GM18909 (cell line): ENCODE data around the gene QPCTL.

Source experiments
- ATAC-seq: cut with Tn5 transposase; IDR thresholded peaks from one replicate; pipeline ENCODE4 v1.9.1; 2021; ENCODE audit warnings: mild to moderate bottlenecking; ENCODE audit not compliant: unreplicated experiment, poor library complexity

Gene QPCTL

DNA sequence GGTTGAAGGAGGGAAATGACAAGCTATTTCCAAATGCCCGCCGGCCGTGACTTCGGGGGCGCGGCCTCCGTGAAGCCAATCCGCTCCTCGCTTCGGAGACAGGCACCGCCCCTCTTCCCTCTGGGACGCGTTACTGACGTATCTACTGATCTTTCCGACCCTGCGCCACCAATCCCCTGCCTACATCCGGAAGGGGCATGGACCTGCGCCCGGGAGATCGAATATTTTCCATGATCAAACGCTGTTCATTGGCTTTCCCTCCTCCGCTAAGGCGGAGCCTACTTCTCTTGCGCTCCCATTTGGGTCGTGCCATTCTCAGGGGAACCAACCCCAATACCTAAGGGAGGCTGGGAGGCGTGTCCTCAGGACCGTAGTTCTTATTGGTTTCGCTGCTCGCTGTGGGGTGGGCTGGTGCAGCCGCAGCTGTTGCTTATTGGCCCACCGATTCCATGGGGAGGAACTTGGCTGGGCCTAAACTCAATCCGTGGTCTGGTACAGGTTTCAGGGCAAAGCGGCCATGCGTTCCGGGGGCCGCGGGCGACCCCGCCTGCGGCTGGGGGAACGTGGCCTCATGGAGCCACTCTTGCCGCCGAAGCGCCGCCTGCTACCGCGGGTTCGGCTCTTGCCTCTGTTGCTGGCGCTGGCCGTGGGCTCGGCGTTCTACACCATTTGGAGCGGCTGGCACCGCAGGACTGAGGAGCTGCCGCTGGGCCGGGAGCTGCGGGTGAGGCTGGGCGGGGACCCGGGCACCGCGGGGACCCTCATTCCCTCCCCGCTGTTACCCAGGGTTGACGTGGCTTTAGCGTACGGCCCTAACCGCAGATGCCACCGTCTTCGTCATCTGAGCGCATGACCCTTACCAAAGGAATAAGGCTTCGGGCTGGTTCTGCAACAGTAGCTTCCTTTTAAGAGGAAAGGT lies at the start of gene QPCTL:
QPCTL (plus strand) TSS at position 480 of the 919 bp plus-strand sequence; CDS start at position 518, 38 bp downstream.
- ATAC-seq, result peak; percentile 87

DNA sequence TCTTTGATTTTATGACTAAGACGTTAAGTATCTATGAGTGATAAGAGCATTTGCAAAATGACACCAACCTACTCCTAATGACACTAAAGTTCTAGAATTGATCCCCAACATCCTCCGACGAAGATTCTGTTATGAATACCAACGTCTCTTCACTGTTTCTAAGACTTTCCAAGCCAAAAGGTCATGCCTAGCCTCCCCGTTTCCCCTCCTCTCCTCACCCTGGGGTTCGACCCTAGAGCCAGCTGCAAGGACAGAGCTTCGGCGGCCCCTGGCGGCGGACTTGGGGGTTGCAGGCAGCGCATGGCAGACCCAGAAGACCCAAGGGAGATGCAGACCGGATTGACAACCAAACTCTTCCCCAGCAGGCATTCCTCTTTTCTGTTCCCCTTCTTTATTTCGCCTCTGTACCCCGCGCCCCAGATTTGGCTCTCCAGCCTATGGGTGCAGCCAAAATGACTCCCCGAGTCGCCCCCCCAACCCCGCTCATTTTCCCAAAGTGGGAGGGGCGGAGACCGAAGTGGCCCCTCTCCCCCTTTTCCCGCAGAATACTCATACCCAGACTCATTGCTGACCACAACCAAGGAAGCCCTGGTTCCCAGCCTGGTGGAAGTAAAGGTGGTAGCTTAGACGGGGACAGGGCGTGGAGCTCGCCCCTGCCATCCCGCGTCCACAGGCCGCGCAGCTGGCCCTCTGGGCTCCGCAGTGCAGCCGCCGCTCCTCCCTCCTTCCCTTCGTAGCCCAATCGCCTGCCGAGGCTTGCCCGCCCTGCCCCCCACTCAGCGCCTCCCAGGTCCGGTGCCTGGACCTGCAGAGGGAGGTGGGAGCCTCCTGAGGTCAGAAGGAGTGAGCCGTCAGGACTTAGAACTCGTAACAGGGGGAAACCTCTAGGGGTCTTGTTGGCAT lies 49.2 kb upstream of the QPCTL start:
- ATAC-seq, result no peak

DNA sequence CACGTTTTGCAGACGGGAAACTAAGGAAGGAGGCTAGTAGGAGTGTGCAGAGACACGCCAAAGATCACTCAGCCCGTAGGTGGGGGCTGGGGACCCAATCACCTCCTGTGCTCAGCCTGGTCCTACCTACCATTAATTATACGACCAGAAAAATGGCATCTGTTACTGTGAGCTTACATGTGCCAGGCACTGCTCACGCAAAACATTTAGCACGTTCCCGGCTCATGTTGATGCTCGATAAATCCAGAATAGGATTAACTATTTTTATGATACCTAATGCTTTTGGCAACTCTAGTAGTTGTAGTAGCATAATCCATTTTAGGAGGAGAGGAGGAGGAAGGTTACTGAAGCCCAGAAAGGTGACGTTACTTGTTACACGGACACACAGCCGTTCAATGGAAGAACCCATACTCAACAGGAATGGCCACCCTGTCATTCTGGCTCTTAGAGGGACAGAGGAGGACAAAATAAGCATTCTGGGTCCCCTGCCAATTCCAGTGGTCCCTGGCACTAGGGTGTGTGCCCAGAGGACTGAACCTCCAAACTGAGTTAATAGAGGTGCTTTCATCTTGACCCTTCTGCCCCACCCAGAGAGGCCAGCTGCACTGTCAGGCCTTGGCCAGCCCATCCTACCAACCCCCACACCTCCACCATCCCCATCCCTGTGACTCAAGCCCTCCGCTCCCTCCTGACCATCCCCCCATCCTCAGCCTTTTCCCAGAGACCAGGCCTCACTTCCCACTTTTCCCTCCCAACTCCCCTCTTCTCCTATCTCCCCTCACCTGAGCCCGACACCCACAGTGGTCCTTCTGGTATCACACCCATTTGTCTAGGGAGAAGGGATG lies 48.3 kb upstream of the QPCTL start:
- no peak for ATAC-seq

DNA sequence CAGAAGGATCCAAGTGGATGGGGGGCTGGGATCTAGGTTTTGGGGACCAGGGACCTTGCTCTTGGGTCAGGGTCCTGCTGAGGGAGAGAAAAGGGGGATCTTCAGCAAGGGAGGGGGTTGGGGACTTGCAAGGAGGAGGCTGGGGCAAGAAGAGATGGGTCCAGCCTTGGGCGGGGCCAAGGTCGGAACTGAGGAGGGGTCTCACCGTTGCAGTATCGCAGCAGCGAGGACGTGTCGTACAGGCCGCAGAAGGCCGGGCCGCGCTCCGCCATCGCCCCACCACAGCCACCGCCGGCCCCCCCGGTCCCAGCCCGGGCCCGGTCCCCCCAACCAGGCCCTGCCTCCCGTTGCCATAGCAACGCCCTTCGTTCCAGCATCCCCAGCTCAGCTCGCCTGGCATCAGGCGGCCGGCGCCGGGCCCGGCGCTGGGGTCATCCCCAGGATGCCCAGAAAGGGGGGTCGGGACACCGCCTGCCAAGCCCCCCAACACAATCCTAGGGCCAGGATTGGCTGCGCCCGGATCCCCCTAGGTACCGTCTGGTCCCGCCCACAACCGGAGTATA lies 47.3 kb upstream of the QPCTL start:
- ATAC-seq, result no peak

DNA sequence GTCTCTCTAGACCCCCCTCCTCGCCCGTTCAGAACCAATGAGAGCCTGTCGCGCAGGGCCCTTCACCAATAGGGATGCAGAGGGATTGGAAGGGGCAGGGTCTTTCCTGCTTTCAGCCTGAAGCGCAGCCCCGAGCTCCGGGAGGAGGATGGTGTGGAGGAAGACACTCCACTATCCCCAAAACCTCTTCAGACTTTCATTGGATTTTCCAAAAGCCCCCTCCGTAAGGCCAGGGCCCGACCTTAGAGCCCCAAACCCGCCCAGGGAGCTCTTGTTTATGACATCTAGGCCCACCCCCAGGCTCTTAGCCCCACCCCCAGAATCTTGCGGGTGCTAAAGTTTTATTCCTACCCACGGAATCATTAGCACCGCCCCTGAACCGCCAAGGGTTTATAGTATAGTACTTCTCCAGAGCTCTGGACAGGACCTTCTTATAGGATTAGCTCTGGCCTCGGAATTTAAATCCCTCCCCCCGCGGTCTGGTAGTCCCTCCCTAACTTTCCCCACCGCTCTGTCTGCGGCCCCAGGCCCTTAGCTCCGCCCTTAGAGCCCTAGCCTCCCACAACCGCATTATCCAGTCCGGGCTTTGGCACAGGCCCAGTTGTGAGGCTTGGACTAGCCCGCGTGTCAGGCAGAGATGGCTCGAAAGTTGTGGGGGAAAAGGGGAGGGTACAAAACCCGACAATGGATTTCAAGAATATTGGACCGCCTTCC lies 46.7 kb upstream of the QPCTL start:
- ATAC-seq, result peak; percentile 37

DNA sequence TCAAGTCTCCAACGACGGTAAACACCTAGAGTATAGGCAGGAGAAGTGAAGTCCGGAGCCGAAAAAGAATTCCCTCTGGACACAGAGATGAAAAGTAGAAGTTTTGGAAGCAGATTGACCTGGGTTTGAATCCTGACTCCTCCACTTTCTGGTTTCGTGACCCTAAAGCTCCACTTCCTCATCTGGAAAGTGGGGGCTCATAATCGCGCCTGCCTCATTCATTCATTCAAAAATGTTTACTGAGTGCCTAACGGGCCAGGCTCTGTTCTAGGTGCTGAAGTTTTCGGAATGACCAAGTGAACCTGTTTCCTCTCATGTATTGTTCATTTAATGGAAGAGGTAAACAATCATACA lies 46.1 kb upstream of the QPCTL start:
- ATAC-seq, result no peak

DNA sequence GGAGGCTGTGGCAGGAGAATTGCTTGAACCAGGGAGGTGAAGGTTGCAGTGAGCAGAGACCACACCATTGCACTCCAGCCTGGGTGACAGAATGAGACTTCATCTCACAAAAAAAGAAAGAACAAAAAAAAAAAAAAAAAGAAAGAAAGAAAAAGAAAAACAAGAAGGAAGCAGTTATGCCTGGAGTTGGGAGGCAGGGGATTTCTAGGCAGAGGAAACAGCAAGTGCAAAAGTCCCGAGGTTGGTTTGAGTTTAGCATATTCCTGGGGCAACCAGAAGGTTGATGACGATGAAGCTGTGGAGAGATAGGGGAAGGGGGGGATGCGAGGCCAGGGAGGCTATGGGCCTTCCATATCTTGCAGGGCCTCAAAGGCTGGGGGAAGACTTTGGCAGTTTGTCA lies 41.7 kb upstream of the QPCTL start:
- no peak for ATAC-seq

DNA sequence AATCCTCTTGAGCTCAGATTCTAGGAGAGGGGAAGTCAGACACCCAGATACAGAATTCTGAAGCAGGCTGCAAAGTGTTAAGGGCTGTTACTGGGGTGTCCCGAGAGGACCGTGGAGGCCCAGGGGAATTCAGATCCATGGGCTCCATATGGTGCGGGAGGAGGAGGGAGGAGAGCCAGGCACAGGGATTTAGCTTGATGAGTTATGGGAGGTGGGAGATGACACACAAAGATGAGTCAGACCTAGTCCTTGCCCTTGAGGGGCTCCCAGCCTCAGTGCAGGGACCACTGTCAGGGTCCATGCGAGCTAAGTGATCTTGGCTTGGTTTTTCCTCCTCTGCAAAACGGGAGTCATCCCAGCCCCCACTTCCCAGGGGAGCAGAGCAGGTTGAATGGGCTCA lies 38.8 kb upstream of the QPCTL start:
- no peak for ATAC-seq

DNA sequence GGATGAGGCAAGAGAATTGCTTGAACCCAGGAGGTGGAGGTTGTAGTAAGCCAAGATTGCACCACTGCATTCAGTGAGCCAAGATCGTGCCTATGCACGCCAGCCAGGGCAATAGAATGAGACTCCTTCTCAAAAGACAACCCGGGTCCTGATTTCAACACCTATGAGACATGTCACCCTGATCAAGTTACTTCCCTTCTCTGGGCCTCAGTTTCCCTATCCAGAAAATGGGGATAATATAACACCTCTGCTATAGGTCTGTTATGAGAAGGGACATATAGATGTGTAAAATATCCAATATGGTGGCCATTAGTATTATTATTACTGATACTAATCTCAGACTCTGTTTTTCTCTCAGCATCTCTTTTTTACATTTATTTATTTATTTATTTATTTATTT lies 37.4 kb upstream of the QPCTL start:
- no peak for ATAC-seq

DNA sequence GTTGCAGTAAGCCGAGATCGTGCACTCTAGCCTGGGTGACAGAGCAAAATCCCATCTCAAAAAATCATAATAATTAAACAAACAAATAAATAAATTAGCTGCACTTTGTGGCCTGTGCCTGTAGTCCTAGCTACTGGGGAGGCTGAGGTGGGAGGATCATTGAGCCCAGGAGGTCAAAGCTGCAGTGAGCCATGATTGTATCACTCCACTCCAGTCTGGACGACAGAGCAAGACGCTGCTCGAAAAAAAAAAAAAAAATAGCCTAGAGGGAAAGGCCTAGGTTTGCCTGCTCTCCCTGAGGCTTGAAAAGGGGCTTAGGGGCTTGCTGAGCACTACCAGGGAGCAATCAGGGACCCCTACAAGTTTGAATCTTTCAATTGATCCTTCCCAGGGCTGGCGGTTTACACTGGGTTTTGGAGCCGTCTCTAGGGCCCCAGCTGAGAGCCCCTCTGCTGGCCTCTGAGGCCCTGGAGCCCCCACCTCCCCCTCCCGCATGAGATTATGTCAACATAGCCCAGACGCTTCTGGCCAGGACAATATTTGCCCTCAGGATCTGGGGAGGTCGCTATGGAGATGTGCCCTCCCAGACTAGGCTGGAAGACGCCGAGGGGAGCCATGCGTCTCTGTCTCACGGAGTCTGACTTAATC lies 34.8 kb upstream of the QPCTL start:
- no peak for ATAC-seq

DNA sequence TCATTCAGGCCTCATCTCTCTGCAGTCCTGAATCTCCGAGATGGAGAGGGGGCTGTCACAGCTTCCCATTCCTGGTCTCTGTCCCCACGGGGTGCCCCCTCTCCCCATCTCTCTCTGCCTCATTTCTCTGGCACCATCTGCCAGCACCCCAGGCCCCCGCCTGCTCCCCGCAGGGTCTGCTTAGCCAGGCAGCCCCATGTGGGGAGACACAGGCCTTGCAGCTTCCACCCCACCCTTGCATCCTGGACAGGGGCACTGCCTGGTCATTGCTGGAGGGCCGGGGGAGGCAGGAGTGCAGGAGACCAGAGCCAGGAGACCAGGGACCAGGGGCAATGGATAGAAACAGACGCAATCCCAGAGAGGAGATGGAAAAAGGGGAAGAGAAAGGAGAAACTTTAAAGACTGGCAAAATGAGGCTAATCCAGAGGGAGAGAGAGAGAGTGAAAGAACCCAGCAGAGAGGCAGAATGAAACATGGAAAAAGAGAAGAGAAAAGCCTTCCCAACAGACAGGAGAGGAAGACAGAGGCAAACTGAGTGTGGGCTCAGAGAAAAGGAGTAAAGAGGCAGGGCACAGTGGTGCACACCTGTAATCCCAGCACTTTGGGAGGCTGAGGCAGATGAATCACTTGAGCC lies 33.3 kb upstream of the QPCTL start:
- no peak for ATAC-seq

DNA sequence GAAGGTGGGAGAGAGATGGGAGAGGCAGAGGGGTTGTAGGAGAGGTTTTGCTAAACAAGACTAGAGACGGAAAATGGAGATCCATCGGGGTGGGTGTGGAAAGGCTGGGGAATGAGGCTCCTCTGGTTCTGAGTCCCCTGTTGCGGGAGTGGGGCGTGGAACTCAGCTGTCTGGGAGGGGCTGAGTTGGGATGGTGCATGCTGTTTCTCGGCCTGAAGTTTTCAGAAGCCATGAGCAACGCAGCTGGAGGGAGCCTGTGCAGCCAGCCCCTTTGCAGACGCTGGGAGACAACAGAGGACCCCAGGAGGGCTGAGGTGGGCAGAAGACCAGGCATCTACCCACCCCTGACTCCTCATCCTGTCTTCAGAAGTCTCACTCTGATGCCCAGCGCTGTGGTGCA lies 31.8 kb upstream of the QPCTL start:
- ATAC-seq, result no peak

DNA sequence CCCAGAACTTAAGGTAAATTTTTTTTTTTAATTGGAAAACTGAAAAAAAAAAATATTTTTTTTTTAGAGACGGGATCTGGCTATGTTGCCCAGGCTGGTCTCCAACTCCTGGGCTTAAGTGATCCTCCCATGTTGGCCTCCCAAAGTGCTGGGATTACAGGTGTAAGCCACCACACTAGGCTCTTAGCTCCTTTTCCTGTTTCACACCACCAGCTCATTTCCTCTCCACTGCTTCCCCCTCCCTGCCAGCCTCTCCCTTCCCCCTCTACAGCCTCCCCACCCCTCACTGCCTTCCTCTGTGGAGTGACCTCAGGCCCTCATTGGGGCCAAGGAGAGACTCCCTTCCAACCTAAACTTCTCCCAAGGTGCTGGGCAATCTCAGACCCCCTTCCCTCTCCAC lies 28.7 kb upstream of the QPCTL start:
- ATAC-seq, result no peak

DNA sequence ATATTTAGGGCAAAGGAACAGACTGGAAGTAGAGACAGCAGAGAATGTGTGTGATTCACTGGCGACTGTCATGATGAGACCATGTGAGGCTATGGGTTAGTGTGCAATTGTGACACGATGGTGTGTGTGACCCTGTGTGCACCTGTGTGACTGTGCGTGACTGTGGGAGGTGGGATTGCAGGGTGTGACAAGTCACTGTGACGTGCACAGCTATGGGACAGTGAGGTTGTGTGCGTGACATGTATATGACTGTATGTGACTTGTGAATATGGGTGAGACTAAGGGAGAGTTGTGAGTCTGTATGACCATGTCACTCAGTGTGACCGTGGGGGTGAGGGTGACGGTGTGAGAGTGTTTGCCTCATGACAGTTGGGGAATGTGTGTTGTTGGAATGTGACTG lies 27.9 kb upstream of the QPCTL start:
- no peak for ATAC-seq

DNA sequence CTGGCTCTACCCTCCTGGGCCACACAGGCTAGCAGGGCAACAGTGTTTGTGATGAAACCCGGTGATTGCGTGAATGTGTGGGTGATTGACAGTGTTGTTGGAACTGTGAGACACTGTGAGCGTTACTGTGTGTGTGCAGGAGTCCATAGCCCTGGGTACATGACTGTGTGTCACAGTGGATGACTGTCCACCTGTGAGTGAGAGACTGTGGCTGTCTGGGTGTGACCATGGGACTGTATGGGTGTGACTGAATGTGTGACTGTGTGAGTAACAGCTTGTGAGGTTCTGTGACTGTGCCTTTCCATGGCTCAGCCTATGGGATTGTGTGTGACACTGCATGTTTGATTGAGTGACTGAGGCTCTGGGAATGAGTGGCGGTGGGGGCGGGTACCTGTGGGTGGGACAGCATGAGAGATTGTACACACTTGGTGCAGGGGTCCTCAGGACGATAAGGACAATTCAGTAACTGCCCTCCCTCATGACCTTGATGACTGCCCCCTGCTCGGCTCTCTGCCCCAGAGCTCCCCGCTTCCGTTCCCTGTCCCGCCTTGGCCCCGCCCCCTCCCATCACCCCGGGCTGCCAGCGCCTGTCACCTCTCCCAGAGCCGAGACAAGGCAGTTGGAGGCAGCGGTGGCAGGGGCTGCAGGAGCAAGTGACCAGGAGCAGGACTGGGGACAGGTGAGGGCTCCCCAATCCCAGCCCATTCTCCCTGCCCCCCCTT lies 24.7 kb upstream of the QPCTL start, which contains the start of gene GIPR:
GIPR (plus strand) TSS at position 602 of the 722 bp plus-strand sequence. CDS start 1,300 bp downstream, outside the sequence.
- ATAC-seq, result no peak

DNA sequence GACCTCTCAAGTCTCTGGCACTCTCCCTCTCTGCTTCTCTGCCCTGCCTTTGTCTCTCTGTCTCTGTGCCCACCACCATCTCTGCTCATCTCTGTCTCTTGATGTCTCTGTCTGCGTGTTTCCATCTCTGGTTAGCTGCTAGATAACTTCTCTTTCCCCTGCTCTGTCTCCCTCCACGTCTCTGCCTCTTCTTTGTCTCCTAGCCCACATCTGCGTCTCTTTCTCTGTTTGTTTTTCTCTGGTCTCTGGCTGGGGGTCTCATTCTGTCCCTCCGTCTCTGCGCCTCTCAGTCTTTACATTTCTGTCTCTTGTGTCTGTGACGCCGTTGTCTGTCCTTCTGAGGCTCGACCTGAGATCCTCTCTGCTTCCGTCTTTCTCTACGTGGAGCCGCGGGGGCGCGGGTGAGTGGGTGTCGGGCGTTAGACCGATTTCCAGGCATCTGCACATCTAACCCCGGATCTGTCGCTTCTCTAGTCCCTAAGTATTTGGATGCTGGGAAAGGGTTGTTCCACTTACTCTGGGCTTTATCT lies 24.1 kb upstream of the QPCTL start:
- peak; percentile 4 for ATAC-seq

DNA sequence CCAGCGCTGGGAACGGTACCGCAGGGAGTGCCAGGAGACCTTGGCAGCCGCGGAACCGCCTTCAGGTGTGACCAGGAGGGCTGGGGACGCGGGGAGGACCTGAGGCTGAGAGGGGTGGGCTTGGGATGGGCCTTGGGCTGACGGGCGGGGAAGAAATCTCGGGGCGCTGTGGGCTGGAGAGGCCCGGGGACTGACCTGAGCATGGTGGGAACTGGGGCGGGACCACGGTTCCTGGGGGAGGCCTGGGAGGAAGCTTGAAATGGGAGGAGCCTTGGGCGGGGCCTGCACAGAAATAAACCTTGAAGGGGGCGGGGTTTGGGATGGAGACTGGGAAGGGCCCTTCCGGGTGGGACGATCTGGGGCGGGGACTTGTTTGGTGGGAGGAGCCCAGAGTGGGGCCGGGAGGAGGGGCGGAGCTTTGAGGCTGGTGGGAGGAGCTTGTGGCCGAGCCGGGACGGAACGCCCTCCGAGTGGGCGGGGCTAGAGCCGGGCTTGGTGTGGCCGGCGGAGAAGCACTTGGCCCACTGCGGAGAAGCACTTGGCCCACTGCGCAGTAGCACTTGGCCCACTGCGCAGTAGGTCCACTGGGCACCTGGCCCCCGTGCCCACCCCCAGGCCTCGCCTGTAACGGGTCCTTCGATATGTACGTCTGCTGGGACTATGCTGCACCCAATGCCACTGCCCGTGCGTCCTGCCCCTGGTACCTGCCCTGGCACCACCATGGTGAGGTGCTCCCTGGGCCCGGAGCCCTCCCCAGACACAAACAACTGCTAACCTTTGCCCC lies 21.6 kb upstream of the QPCTL start:
- peak; percentile 44 for ATAC-seq
